Left cardiac atrium (tissue), 4 donors: ENCODE data around the gene AOPEP. TPM values are rescaled to one million over a fixed set of nuclear protein-coding genes. Genes with fewer than 3 reads are reported as not detected.

Experiments
- ATAC-seq, 2 donors: fragments of 200-7000 bp; cut with Tn5 transposase; one replicate each; pipeline ENCODE4 v1.9.1; 2020; ENCODE audit warnings: mild to moderate bottlenecking in 2 of 2, moderate library complexity in 2 of 2
- DNase-seq: peaks from one replicate; pipeline ENCODE4 v3.0.0-alpha.2; 2020
- intact Hi-C, 2 donors: fragments of 100-400 bp; cut with DNase I; formaldehyde crosslinking; loops; one replicate each; pipeline versions ENCODE4 v1.14.1 to v1.15.1; 2022 to 2023
- long read RNA-seq: library from polyadenylated mRNA; unstranded; transcript quantifications from one replicate; pipeline ENCODE4 v2.0.0, GENCODE V29; 2021
- total RNA-seq, 2 donors: library from RNA; stranded (reverse); fragmentation: NEBNext Ultra II Directional; extraction: Animal tissue kit (Norgen Biotek cat#: 25700); gene quantifications; one replicate each; pipeline ENCODE4 v1.2.1, GENCODE V29; 2021
- donor health status: DM: no; HTN: yes; CAD: no.
- donor health status: DM: no; HTN: yes; CAD: no; lungs with severe emphysema.
- donor health status: DM: yes; HTN: yes; CAD: no.
- donor health status: Dilated cardiomyopathy.

AOPEP gene, protein sequence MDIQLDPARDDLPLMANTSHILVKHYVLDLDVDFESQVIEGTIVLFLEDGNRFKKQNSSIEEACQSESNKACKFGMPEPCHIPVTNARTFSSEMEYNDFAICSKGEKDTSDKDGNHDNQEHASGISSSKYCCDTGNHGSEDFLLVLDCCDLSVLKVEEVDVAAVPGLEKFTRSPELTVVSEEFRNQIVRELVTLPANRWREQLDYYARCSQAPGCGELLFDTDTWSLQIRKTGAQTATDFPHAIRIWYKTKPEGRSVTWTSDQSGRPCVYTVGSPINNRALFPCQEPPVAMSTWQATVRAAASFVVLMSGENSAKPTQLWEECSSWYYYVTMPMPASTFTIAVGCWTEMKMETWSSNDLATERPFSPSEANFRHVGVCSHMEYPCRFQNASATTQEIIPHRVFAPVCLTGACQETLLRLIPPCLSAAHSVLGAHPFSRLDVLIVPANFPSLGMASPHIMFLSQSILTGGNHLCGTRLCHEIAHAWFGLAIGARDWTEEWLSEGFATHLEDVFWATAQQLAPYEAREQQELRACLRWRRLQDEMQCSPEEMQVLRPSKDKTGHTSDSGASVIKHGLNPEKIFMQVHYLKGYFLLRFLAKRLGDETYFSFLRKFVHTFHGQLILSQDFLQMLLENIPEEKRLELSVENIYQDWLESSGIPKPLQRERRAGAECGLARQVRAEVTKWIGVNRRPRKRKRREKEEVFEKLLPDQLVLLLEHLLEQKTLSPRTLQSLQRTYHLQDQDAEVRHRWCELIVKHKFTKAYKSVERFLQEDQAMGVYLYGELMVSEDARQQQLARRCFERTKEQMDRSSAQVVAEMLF
- 100 to 1,000 TPM; 128 to 132 TPM for total RNA-seq
- long read RNA-seq, partial matches to known transcripts = 4 of 35 reads
- long read RNA-seq, other reads (novel, unspliced or antisense) = 27 of 35 reads

DNA sequence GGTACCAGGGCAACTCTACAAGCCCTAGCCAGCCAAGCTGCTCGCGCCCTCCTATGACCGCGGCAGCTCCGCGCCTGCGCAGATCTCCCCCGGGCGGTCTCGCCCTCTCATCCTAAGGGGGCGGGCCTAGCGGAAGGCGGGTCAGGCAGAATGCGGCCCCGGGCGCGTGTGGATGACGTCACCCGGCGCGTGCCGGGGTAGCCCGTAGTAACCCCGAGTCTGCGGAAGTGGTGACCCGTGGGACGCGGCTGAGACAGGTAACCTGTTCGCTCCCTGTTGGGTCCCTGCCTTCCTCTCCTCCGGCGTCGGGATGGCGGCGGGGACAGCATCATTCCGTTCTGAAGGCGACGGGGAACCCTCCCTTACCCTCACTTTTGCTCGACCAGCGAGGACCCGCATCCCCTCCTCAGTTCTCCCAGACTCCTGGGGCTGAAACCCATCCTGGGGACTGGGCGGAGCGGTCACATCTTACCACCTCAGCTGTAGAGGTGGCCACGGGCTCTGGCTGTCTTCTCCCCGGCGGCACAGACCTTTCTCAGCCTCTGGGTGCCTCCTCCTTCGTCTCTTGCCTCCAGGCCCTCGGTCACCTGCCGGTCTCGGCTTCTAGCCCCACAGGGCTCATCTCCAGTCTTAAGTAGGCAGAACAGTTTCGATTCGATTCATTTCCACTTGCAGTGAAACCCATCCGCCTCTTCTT, at the start of gene AOPEP:
Gene AOPEP (plus strand): TSS at position 205 of the 697 bp plus-strand sequence. CDS start 33,085 bp downstream, outside the sequence.
- ATAC-seq = peak; percentile 100
- intact Hi-C loops = no loop called here
- DNase-seq = peak; percentile 99

DNA sequence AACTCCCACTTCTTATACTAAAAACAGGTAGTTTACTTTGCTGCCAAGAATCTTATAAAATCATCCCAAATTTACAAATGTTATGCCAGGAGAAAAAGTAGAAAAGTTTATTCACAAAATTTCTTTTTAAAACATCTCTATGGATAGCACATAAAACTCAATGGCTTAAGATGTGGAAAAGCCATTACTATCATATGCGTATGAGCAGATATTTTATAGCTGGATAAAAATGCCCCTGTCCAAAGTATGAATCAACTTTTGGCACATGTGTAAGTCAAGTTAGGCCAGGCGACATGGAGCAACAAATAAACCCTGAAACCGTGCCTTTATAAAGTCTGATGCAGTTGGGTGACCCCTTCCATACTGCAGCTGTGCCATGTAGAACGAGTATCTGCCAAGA, 48.6 kb upstream of the AOPEP start:
- intact Hi-C loops = loop anchor here in 1 of 2 donors (2.0 kb wide), 1 partner anchor 453 kb away; no protein-coding TSS in a partner anchor
- no peak for DNase-seq
- no peak for ATAC-seq

DNA sequence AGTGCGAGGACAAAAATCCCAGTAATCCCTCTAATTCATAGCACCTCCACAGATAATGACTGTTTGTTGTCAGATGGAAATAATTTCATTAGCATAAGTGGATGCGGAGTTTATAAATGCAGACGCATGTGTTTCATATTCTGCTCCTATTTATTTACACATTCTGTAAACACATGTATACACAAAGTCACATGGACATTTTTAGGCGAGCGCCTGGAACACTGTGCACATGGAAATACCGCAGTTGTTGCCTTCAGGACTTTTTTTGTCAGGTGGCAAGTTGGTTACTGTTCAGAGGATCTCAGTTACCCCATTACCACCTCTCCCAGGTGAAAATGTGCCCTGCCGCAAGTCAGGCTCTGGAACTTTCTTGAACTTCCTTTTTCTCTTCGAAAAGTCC, 46.9 kb upstream of the AOPEP start:
- intact Hi-C loops = loop anchor here in 1 of 2 donors (2.0 kb wide), 1 partner anchor 451 kb away; no protein-coding TSS in a partner anchor
- DNase-seq (no peak), ATAC-seq (no peak)

DNA sequence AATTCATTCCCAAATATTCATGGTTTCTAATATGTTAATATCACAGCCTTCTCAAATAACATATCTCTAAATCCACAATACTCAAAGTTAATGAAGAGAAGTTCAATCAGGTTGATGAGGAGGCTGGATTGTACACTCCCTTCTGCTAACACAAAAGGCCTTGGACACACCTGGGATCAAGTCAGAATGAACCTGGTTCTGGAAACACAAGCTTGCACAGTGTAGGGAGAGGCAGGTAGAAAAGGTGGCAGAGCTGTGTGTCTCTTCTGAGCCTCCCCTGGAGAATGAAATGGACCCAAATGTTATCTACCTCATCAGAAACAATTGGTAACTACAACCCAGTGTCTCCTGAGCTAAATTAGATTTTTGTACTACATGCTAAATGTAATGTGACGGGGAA, 46.5 kb upstream of the AOPEP start:
- ATAC-seq (no peak), DNase-seq (no peak)
- intact Hi-C loops = loop anchor here in 1 of 2 donors (5.0 kb wide), 1 partner anchor 97 kb away; no protein-coding TSS in a partner anchor

DNA sequence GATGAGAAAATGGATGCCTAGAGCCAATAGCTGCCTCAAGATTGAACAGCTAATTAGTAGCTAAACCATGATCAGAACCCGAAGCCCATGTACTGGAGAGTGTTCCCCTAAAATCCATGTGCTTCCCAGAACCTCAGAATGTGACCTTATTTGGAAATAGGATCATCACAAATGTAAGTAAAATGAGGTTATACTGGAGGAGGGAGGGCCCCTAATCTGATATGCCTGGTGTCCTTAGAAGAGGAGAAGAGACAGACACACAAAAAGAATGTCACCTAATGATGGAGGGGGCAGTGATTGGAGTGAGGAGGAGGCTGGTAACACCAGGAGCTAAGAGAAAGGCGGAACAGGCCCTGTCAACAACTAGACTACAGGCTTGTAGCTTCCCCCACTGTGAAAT, 45.9 kb upstream of the AOPEP start:
- DNase-seq (no peak), ATAC-seq (no peak)
- intact Hi-C loops = loop anchor here in 1 of 2 donors (1.0 to 5.0 kb wide), 2 partner anchors 97 to 451 kb away; no protein-coding TSS in a partner anchor

DNA sequence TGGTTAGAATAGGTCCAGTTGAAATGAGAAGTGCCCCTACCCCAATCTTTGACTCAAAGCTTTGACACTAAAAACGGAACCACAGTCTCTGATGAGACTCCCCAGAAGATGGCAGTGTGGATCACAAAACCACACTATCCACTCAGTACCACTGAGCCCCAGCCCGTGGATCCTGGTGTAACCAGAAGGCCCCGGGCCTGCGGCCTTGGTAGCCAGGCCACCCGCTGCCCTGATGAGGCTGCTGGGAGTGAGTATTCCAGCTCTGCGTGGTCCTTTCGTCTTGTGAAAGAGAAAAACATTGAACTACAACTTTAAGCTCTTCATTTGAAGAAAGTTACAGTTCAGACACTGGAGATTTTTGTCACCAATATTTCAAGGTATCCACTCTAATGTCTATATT, 45.0 kb upstream of the AOPEP start:
- intact Hi-C loops = loop anchor here in 1 of 2 donors (1.0 to 5.0 kb wide), 2 partner anchors 96 to 450 kb away; no protein-coding TSS in a partner anchor
- DNase-seq = peak; percentile 84

DNA sequence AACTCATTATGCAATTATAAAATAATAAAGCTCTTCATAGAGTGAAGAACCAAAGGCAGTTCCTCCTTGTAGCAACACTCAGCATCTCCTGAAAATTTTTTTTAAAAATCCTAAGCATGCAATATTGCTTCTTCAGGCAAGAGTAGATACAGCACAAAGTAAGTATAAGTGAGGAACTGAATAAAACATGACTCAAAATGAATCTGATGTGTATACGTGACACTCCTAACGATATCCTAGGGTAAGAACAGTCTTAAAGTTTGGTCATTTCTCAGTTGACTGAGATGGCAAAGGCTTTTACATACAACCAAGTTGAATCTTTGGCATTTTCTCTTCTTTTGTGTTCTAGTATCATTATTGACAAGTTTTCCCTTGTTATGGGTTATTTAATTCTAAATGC, 41.1 kb upstream of the AOPEP start:
- DNase-seq = no peak
- intact Hi-C loops = loop anchor here in 1 of 2 donors (5.0 kb wide), 1 partner anchor 82 kb away; no protein-coding TSS in a partner anchor
- ATAC-seq = no peak

More for the DNA sequence above, 45.0 kb upstream of the AOPEP start:
- ATAC-seq = peak; percentile 96 to 99

DNA sequence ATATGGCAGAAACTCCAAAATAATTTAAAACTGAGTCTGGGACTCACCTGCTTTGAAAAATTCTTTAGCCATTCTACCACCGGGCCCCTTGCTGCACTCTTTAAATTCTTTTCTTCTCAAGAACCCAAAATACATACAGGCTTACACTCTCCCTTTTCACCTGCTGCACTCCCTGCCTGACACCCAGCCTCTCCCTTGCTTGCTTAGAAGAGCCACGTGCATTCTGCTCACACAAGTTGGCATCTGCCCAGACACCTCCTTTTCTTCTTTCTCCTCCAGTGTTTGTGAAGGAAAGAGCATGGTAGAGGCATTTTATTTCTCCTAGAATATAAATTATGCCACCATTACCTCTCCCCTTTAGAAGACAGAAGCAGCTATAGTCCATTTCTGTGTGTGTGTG, 39.0 kb upstream of the AOPEP start:
- DNase-seq (no peak), ATAC-seq (no peak)
- intact Hi-C loops = loop anchor here in 1 of 2 donors (5.0 kb wide), 1 partner anchor 80 kb away; no protein-coding TSS in a partner anchor

DNA sequence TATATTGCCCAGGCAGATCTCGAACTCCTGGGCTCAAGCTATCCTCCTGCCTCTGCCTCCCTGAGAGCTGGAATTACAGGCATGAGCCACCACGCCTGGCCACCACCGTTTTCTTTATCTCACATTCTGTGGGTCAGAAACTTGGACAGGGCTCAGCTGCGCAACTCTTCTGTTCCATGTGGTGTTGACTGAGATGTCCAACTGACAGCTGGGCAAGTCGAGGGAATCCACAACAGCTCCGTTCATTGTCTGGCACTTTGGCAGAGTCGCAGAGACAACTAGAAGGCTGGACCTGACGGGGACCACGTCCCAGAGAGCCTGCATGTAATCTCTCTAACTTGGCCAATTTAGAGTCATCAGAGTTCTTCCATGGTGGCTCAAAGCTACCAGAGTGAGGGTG, 36.2 kb upstream of the AOPEP start:
- DNase-seq (no peak), ATAC-seq (no peak)
- intact Hi-C loops = no loop called here

DNA sequence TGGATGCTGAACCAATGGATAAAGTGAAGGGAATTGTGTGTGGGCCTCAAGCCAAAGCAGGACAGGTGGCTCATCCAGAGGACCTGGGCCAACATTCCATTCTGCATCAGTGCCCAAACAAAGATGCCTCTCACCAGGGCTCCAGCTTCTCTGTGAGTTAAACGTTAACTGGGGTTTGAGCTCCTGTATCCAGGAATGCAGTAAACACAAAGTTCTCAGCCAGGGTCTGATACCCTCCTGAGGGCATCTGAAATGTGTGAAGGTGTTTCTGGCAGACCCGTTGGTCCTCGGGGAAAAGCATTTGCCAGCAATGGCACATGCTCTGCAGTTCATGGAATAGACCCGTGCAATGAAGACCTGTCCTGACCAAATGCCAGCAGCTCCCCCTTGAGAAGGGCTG, 33.9 kb upstream of the AOPEP start:
- intact Hi-C loops = no loop called here
- no peak for DNase-seq
- ATAC-seq = no peak

DNA sequence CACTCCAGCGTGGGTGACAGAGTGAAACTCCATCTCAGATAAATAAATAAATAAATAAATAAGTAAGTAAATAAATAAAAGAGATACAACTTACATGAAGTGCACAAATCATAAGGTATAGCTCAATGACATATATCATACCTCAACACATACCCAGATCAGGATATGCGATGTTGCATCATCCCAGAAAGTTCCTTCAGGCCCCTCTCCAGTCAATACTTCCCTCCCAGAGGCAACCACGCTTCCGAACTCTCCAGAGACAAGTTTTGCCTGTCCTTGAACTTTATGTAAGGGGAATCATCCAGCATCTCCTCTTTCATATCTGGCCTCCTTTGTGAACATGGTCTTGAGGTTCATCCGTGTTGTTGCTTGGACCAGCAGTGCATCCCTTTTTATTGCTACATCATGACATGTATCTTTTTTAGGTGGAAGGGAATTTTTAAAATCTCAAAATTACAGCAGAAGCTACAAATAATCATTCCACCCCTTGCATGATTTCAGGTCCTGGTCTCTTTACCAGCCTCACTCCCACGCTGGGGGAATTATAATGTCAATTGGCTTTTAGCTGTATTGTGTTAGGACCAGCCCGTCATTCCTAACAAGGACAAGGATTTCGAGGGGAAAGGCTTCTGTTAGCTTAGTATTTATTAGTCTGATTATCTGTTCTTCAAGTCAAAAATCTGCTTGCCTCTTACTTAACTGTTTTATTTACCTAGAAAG, 32.9 kb upstream of the AOPEP start:
- ATAC-seq (no peak), DNase-seq (no peak)

DNA sequence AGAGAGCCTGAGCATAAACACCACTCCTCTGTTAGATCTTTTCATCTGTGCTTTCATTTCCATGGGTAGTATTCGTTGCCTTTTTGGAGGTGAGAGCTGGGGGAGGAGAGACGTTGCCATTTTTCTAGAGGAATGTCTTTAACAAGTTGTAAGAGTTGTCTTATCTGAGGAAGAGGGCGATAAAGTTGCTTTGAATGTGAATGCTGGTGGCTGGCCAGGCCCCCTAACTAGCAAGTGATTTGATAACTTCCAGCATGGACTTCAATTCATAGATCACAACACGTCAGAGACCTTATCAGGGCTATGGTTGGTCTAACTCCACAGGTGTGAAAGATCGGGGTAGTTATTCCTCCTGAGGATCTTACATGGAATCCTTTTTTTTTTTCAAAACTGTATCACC, 30.0 kb upstream of the AOPEP start:
- DNase-seq (no peak), ATAC-seq (no peak)
- intact Hi-C loops = no loop called here

More for the DNA sequence above, 32.9 kb upstream of the AOPEP start:
- intact Hi-C loops = no loop called here

DNA sequence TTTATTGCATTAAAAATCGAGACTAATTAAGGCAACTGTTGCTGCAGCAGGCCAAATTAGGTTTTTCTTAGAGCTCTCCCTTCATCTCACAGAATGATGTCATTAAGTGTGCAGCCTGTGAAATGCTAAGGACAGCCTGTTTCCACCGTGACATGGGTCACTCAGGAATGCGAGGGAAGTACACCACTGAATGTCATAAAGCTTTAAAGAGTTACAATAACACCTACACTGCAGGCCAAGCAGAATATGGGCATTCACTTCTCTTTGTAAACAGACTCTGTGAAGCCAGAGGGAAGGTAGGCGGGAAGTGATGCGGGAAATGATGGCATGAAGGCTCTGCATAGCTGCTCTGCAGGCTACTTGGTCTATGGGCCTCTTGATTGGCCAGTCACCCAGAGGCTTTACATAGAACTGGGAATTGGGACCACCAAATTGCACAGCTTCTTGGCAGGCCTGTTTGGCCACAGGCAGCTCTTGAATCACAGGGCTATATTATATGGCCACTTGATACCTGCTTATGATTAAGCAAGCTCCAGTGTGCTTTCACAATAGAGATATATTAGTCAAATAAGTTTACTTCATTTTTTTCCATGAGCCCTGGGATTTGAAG, 28.4 kb upstream of the AOPEP start:
- intact Hi-C loops = no loop called here
- ATAC-seq = no peak
- DNase-seq = no peak

DNA sequence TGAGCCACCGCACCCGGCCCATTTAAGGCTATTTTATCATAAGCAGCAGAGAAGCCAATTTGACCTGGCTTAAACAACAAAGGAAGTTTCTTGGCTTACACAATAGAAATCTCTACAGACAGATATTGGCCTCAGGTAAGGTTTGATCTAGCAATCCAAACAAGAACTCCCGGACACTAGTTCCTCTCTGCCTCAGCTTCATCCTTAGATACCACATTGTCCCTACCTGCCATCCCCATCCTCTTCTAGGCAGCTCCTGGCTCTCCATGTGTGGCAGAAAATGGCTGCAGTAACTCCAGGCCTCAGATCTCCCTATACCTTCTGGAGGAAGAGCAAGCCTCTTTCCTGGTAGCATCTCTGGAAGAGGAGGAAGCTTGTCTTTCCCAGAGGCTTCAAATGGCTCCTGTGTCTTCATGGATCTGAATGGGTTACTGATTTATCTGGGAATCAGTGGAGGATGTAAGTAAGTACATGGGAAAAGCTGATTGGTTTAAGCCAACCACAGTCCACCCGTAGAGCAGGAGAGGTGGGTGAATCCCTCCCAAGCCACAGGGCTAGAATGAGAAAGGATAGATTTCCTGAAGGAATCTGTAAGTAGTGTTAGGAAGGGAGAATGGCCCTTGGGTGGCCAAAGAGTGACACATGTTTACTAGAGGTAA, 26.7 kb upstream of the AOPEP start:
- DNase-seq (no peak), ATAC-seq (no peak)
- intact Hi-C loops = no loop called here

DNA sequence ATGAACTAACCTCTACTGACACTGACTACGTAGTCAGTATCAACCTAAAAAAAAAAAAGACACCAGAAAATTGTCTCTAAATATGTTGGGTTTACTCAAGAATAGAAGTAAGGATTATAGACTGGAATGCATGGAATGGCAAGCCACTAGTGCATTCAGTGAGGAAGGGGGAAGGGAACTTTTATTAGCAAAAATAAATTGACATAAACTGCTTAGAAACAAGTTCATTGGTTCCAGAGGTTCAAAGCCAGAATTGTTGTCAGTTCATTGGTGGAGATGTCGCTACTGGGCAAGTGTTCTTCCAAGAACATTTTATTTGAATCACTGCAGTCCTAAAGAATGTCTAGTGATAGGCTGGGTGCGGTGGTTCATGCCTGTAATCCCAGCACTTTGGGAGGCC, 26.1 kb upstream of the AOPEP start:
- no peak for DNase-seq
- intact Hi-C loops = no loop called here
- ATAC-seq = no peak

DNA sequence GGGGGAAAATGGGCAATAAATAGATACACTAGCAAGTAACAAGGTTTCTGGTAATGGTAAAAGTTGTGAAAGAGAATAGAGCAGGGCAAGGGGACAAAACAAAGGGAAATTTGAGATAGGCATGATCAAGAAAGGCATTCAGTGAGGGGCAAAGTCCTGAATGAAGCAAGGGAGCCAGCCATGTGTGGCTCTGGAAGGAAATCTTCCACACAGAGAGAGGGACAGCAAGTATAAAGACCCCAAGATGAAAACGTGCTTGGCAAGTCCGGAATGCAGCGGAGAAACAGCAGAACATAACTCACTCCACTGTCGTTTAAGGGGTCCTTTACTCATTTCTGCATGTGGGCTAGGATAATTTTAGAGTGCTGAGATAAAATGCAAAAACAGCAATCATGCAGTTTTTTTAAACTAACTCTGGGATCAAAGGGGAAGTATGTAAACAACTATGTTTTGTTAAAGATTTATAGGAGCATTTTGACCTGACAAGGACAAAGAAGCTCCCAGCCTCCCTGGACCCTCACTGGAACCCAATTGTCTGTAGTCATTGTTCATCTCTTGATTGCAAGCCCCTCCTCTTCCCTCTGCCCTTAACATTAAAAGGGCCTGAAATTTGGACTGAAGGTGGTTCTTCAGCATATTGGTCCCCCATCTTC, 22.9 kb upstream of the AOPEP start:
- no peak for DNase-seq
- no peak for ATAC-seq
- intact Hi-C loops = no loop called here

DNA sequence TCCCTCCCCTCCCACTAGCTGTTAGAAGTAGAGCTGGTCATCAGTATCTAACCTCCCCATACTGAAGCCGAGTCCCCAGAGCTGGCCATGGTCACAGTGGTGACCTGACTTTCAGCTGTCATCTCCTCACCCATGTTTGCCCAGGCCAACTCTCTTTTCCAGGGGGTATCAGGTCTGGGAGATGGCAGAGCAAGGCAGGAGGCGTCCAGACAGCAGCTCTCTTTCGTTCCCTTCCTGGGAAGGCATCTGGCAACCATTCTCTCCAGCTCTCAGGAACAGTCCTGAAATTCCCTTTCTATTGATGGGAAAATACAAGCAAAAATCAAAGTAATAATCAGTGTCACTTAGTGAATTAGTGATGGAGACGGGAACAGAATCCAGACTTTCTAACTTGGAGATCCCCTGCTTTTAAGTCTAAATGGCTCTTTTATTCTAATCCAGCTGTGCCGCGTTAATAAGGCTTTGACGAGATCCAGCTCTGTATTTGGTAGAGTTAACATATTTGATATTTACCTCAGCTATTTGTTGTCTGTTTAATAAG, 21.3 kb upstream of the AOPEP start:
- DNase-seq (no peak), ATAC-seq (no peak)
- intact Hi-C loops = no loop called here
